Body of pancreas (tissue), 4 donors: Measurements from ENCODE around the gene COPZ1.

Source experiments
- POLR2A ChIP-seq, 3 donors: fragments of 450-650 bp; IDR thresholded peaks; one replicate each; pipeline ENCODE4 v1.6.1; 2016; ENCODE audit warnings: antibody characterized with exemption in 3 of 3, mild to moderate bottlenecking in 2 of 3
- TF ChIP-seq, protein P1 (sequence below), 7 experiments: fragments of 450-650 bp in 4 of 7; fragments of 200-600 bp in 3 of 7; sonication (generic) in 3 of 7; IDR thresholded peaks; one replicate each; pipeline ENCODE4 v1.5.1; 2016 to 2019; ENCODE audit warnings: antibody characterized with exemption in 7 of 7

DNA sequence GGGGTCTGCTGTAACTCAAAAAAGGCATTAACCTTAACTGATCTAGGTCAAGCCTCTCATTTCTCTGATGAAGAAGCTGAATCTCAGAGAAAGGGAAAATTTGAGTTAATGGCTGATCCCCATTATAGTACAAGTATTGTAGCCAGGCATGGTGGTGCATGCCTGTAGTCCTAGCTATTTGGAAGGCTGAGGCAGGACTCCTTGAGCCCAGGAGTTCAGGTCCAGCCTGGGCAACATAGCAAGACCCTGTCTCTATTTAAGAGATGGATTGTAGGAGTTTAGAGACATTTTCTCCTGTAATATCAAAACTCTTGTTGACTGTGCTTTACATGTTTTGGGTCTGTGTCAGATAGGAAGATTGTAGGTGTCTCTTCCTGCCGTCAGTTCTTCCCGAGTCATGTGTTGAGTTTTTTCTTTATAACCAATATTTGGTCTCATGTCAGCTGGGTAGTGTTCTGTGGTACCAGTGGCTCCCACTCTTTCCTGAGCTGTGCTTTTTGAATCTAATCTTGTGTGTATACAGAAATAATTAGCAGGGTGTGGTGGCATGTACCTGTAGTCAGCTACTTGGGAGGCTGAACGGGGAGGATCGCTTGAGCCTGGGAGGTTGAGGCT lies 8.6 kb downstream of the COPZ1 start:
- TF ChIP-seq, protein P1, sequence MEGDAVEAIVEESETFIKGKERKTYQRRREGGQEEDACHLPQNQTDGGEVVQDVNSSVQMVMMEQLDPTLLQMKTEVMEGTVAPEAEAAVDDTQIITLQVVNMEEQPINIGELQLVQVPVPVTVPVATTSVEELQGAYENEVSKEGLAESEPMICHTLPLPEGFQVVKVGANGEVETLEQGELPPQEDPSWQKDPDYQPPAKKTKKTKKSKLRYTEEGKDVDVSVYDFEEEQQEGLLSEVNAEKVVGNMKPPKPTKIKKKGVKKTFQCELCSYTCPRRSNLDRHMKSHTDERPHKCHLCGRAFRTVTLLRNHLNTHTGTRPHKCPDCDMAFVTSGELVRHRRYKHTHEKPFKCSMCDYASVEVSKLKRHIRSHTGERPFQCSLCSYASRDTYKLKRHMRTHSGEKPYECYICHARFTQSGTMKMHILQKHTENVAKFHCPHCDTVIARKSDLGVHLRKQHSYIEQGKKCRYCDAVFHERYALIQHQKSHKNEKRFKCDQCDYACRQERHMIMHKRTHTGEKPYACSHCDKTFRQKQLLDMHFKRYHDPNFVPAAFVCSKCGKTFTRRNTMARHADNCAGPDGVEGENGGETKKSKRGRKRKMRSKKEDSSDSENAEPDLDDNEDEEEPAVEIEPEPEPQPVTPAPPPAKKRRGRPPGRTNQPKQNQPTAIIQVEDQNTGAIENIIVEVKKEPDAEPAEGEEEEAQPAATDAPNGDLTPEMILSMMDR (IDR thresholded peaks at IDR 0.05): no peak
- no peak for TF ChIP-seq POLR2A (IDR thresholded peaks at IDR 0.05)
